Pancreas (tissue), 10 donors: ENCODE data around the gene EIF2B5. TPM values are rescaled to one million over a fixed set of nuclear protein-coding genes. Genes with fewer than 3 reads are reported as not detected.

Source experiments
- ATAC-seq, 4 donors: fragments of 200-7000 bp; cut with Tn5 transposase; one replicate each; pipeline versions ENCODE4 v1.8.0 to v1.9.1; 2020; ENCODE audit warnings: mild to moderate bottlenecking in 4 of 4, moderate library complexity in 4 of 4
- DNase-seq, 6 donors: peaks; one replicate each; pipeline ENCODE4 v3.0.0-alpha.2; 2020
- FAIRE-seq: peaks from 2 replicates; lab custom pipeline; 2012; peaks lifted over from hg19 to GRCh38; lab: Jason Lieb, UNC
- H3K27ac ChIP-seq, 4 donors: fragments of 200-600 bp; sonication (generic); 1 replicate in 3 of 4; 2 replicates in 1 of 4; pipeline versions ENCODE4 v1.5.0 to v1.8.0; 2020
- H3K27me3 ChIP-seq, 4 donors: fragments of 200-600 bp; one replicate each; pipeline ENCODE4 v1.8.0; 2021
- H3K36me3 ChIP-seq, 3 donors: fragments of 200-600 bp; sonication (generic) in 1 of 3; one replicate each; pipeline versions ENCODE4 v1.5.0 to v1.8.0; 2020 to 2021
- H3K4me1 ChIP-seq, 3 donors: fragments of 200-600 bp; one replicate each; pipeline ENCODE4 v1.8.0; 2021
- H3K4me3 ChIP-seq, 4 donors: fragments of 200-600 bp; sonication (generic) in 2 of 4; one replicate each; pipeline versions ENCODE4 v1.5.0 to v1.8.0; 2020 to 2021
- H3K9me3 ChIP-seq, 4 donors: fragments of 200-600 bp; one replicate each; pipeline ENCODE4 v1.8.0; 2021
- WGBS, 2 donors: extraction: QIAGEN DNeasy Blood & Tissue Kit; methylation state at CpG; one replicate each; pipeline ENCODE4 v1.1.7; 2013; 5-methylcytosine and 5-hydroxymethylcytosine counted together
- intact Hi-C, 3 donors: fragments of 100-400 bp; cut with DNase I; formaldehyde crosslinking; loops; one replicate each; pipeline versions ENCODE4 v1.11.1 to v1.14.2; 2022
- polyA plus RNA-seq, 2 donors: library from polyadenylated mRNA; stranded (reverse); fragments of 200-250 nt; gene quantifications; one replicate each; pipeline ENCODE4 v1.2.3, GENCODE V29; 2013
- total RNA-seq, 6 donors: library from RNA; stranded (reverse); fragmentation: NEBNext Ultra II Directional in 4 of 6; extraction: Animal tissue kit (Norgen Biotek cat#: 25700) in 4 of 6; gene quantifications; one replicate each; pipeline versions ENCODE4 v1.2.1 to v1.2.4, GENCODE V29; 2021 to 2023
- TF ChIP-seq, protein P1 (sequence below), 4 donors: fragments of 200-600 bp; sonication (generic) in 3 of 4; IDR thresholded peaks; one replicate each; pipeline versions ENCODE4 v1.5.0 to v1.8.0; 2021; ENCODE audit warnings: antibody characterized with exemption in 4 of 4
- donor health status: healthy with polysubstance abuse.
- donor health status: DM: no; HTN: no; CAD: no; lungs with moderate emphysema.
- donor health status: DM: no; HTN: no; CAD: no.
- donor health status: control.
- donor health status: control.
- donor health status: Bipolar disorder and iron deficiency.
- donor health status: DM: yes; HTN: yes; CAD: no.
- donor health status: DM: no; HTN: no; CAD: no.
- donor health status: DM: no; HTN: no; CAD: no.
- donor health status: DM: yes; HTN: yes; CAD: no.

The EIF2B5 gene
- total and polyA plus RNA-seq, 8 donors = 12.4 to 53.3 (median 20.1) TPM

DNA sequence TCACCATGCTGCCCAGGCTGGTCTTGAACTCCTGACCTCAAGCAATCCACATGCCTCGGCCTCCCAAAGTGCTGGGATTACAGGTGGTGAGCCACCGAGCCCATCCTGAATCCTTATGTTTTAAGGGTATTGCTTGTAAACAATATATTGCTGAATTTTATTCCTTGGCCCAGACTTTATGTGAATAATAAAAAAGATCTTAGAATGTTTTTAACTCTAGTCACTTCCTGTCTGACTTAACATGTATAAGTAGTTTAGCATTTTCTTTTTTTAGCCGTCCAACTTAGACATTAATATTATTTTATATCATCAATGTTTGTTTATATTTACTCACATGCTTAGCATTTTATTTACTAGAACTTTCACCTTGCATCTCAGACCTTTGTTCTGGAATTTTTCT, 9.2 kb upstream of the EIF2B5 start:
- Histone ChIP-seq H3K4me1 (no peaks in the 10 kb centered on the region), H3K9me3 (no peaks in the 10 kb centered on the region), H3K4me3 (no peak overlapping the region), H3K27ac (no peak overlapping the region), H3K36me3 (no peaks in the 10 kb centered on the region), H3K27me3 (no peaks in the 10 kb centered on the region)
- intact Hi-C loops = no loop called here
- WGBS, 2 donors = 69 to 80% methylated on average over 3 of the region's 3 CpGs
- TF ChIP-seq, protein P1, sequence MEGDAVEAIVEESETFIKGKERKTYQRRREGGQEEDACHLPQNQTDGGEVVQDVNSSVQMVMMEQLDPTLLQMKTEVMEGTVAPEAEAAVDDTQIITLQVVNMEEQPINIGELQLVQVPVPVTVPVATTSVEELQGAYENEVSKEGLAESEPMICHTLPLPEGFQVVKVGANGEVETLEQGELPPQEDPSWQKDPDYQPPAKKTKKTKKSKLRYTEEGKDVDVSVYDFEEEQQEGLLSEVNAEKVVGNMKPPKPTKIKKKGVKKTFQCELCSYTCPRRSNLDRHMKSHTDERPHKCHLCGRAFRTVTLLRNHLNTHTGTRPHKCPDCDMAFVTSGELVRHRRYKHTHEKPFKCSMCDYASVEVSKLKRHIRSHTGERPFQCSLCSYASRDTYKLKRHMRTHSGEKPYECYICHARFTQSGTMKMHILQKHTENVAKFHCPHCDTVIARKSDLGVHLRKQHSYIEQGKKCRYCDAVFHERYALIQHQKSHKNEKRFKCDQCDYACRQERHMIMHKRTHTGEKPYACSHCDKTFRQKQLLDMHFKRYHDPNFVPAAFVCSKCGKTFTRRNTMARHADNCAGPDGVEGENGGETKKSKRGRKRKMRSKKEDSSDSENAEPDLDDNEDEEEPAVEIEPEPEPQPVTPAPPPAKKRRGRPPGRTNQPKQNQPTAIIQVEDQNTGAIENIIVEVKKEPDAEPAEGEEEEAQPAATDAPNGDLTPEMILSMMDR (IDR thresholded peaks at IDR 0.05) = no peak
- DNase-seq = no peak
- no peak for FAIRE-seq
- no peak for ATAC-seq

DNA sequence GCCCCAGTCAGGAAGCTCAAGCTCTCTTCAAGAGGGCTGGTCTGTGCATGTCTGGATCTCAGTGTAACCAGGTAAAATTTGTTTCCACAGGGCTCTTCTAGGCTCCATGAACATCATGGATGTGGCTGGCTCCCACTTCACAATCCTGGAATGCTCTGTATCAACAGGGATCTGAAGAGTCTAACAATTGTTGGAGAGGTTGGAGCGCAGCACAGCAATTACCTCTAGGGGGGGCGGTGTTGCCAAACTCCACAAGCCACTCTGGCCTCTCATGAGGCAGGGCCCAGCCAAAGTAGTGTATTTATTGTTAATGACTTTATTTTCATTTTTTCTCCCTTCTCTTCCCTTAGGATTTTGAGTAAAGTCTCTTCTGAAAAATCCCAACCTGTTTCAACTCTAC, 6.1 kb upstream of the EIF2B5 start:
- ATAC-seq (peak in 2 of 4 donors; percentile 49 to 50), FAIRE-seq (no peak), DNase-seq (no peak)
- H3K4me1 ChIP-seq = no peaks in the 10 kb centered on the region
- TF ChIP-seq, protein P1 (IDR thresholded peaks at IDR 0.05) = peak in 1 of 4 donors; percentile 11
- H3K36me3 ChIP-seq = no peaks in the 10 kb centered on the region
- WGBS, 2 donors = 45 to 51% methylated on average over 2 of the region's 2 CpGs
- intact Hi-C loops = no loop called here
- H3K9me3 ChIP-seq = no peaks in the 10 kb centered on the region
- no peak overlapping the region for H3K27ac ChIP-seq
- H3K27me3 ChIP-seq = no peaks in the 10 kb centered on the region
- H3K4me3 ChIP-seq = no peak overlapping the region

DNA sequence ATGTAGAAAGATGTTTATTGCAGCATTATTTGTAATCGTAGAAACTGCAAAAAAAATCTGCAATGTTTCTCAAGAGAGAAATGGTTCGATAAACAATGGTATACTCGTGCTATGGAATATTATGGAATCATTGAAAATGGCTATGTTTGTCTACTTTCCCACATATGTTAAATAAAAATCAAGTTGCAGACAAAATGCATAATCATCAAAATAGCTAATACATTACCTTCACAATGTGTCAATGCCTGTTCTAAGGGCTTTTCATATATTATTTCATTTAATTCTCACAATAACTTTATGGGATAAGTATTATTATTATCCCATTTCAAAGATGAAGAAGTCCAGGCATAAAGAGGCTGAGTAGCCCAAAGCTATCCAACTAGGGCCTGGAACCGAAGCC, 2.2 kb upstream of the EIF2B5 start:
- DNase-seq = no peak

DNA sequence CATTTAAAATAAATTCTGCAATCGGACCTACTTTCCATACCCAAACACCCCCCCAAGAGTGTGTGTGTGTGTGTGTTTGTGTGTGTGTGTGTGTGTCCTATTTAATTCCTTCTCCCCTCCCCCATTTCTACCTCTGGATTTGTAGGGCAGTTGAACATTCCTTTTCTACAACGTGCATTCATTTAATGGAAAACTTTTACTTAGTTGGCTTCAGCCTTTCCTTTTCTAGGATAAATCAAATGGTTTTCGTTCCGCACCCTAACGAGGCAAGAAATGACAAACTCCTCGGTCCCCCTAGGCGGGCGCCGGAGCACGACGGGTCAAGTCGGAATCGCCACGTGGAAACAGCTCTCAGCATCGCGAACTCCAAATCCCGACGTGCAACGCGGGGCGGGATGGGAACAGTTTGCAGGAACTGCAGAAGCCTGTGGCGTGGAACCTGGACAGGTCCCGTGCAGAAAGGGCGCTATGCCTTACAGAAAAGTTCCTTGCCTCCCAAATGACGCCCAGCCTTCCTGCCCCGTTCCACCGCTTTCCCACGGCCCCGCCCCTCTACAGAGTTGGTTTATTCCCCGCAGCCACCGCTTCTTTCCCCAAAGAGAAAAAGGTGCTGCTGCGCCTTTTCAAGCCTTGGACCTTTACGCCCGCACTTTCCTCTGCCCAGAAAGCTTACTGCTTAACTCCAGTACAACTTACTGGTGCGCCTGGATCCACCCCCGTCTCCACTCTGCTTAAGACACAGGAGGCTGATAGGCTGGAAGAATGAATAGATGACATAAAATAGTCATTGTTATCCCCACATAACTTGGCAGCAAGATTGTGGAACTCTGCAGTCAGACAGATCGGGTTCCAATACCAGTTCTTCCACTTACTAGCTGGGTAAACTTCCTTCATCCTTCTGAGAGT, 1.1 kb upstream of the EIF2B5 start:
- TF ChIP-seq, protein P1 (IDR thresholded peaks at IDR 0.05) = no peak
- DNase-seq (peak; percentile 85 to 95 (median 88)), FAIRE-seq (no peak), ATAC-seq (peak; percentile 80 to 87 (median 84))
- H3K4me1 ChIP-seq = peaks cover 4 to 13% (median 11%) of the 10 kb centered on the region in 3 donors
- no peaks in the 10 kb centered on the region for H3K36me3 ChIP-seq
- WGBS, 2 donors = 1% methylated on average over 37 of the region's 37 CpGs
- H3K27me3 ChIP-seq = no peaks in the 10 kb centered on the region
- H3K27ac ChIP-seq = peak overlapping the region; percentile 70 to 95 (median 84)
- H3K4me3 ChIP-seq = peak overlapping the region; percentile 89 to 98 (median 94)
- H3K9me3 ChIP-seq = no peaks in the 10 kb centered on the region
- intact Hi-C loops = no loop called here

More for the DNA sequence above, 2.2 kb upstream of the EIF2B5 start:
- H3K4me3 ChIP-seq = no peak overlapping the region
- FAIRE-seq (no peak), ATAC-seq (no peak)
- WGBS, 2 donors = 93 to 96% methylated on average over 4 of the region's 4 CpGs
- no peaks in the 10 kb centered on the region for H3K27me3 ChIP-seq
- TF ChIP-seq, protein P1 (IDR thresholded peaks at IDR 0.05) = no peak
- H3K9me3 ChIP-seq = no peaks in the 10 kb centered on the region
- intact Hi-C loops = no loop called here
- peaks cover 4 to 13% (median 11%) of the 10 kb centered on the region in 3 donors for H3K4me1 ChIP-seq
- H3K27ac ChIP-seq = no peak overlapping the region
- H3K36me3 ChIP-seq = no peaks in the 10 kb centered on the region

DNA sequence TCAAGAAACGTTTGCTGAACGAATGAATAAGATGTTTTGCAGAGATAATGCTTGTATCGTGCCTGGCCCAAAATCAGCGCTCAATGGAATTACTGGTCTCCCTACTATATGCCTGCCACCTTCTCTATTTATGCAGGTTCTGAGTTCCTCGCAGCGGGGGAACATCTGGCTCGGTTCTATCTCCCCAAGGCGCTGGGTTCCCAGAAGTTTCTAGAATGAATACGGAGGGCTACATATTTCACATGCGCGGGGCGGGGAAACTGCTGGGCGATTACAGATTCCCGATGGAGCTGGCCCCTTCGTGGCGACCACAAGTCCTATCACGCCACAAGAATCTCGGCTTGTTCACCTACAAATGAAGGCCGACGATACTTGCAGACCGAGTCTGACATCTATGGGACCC, 411 bp upstream of the EIF2B5 start:
- Histone ChIP-seq H3K4me3 (peak overlapping the region; percentile 89 to 98 (median 94)), H3K36me3 (no peaks in the 10 kb centered on the region), H3K27me3 (no peaks in the 10 kb centered on the region), H3K9me3 (no peaks in the 10 kb centered on the region), H3K4me1 (peaks cover 4 to 13% (median 11%) of the 10 kb centered on the region in 3 donors), H3K27ac (peak overlapping the region; percentile 70 to 95 (median 84))
- intact Hi-C loops = no loop called here
- DNase-seq (no peak), ATAC-seq (peak; percentile 5 to 40 (median 24)), FAIRE-seq (no peak)
- WGBS, 2 donors = 0% methylated on average over 21 of the region's 21 CpGs
- TF ChIP-seq, protein P1 (IDR thresholded peaks at IDR 0.05) = no peak
